HepG2 (cell line): ENCODE measurements around the gene HDAC10.

ENCODE experiments used
- CTCF ChIP-seq: sonication (generic); formaldehyde crosslinking; IDR thresholded peaks from 2 replicates; pipeline ENCODE4 v1.5.0; 2020; ENCODE audit warnings: mild to moderate bottlenecking, missing genetic modification reagents, moderate library complexity
- NR0B2 ChIP-seq: sonication (generic); formaldehyde crosslinking; IDR thresholded peaks from 2 replicates; pipeline ENCODE4 v1.4.0; 2020; ENCODE audit warnings: mild to moderate bottlenecking, missing genetic modification reagents
- ZKSCAN1 ChIP-seq: fragments of 150-350 bp; IDR thresholded peaks from 2 replicates; pipeline ENCODE4 v1.6.1; 2014; ENCODE audit warnings: low read length
- ZNF3 ChIP-seq: IDR thresholded peaks from 2 replicates; pipeline ENCODE4 v1.7.0; 2017; ENCODE audit warnings: inconsistent platforms

GRCh38 chr22:50256258-50256862 is 5.3 kb upstream of the HDAC10 start:
- TF ChIP-seq ZKSCAN1 (no peak), CTCF (no peak), ZNF3 (CRISPR knock-in tag) (no peak), NR0B2 (CRISPR knock-in tag) (no peak)
